SIG-M5 treated with dmso at 0.1 percent for 504 hours (cell line): ENCODE measurements around the gene KIAA1614.
"Not testable (repeated sequence)": the region's sequence is repeated elsewhere in the genome, so short reads cannot be mapped to it uniquely, and the experiment has no call there.

Source experiments
- DNase-seq: peaks from one replicate; lab custom pipeline; 2025; ENCODE audit not compliant: unreplicated experiment; lab: John Stamatoyannopoulos, UW

The KIAA1614 gene

GRCh38 chr1:180959620-180960019 is 46.9 kb downstream of the KIAA1614 start:
- not testable (repeated sequence) for DNase-seq

- no peak for DNase-seq
Measured at GRCh38 chr1:180961622-180962021, 48.9 kb downstream of the KIAA1614 start.

GRCh38 chr1:180962178-180962577 is 49.5 kb downstream of the KIAA1614 start:
- no peak for DNase-seq

GRCh38 chr1:180964056-180964455 is 51.4 kb downstream of the KIAA1614 start:
- no peak for DNase-seq

- no peak for DNase-seq
Measured at GRCh38 chr1:180964595-180964994, 51.9 kb downstream of the KIAA1614 start.

- DNase-seq = no peak
Measured at GRCh38 chr1:180966312-180966711, 53.6 kb downstream of the KIAA1614 start.

GRCh38 chr1:180966744-180967536 is 54.2 kb downstream of the KIAA1614 start:
- DNase-seq = no peak

- DNase-seq = no peak
Measured at GRCh38 chr1:180967558-180967957, 54.9 kb downstream of the KIAA1614 start.

GRCh38 chr1:180968834-180969233 is 56.1 kb downstream of the KIAA1614 start:
- not testable (repeated sequence) for DNase-seq

- DNase-seq = peak; percentile 67
Measured at GRCh38 chr1:180969434-180969833, 56.7 kb downstream of the KIAA1614 start.

GRCh38 chr1:180970333-180971079 is 57.8 kb downstream of the KIAA1614 start:
- DNase-seq = no peak

GRCh38 chr1:180971273-180971997 is 58.7 kb downstream of the KIAA1614 start:
- DNase-seq = no peak

- DNase-seq = no peak
Measured at GRCh38 chr1:180973369-180973768, 60.7 kb downstream of the KIAA1614 start.

GRCh38 chr1:180974236-180974635 is 61.5 kb downstream of the KIAA1614 start:
- no peak for DNase-seq

- peak; percentile 82 for DNase-seq
Measured at GRCh38 chr1:180975551-180975950, 62.9 kb downstream of the KIAA1614 start.

- DNase-seq = no peak
Measured at GRCh38 chr1:180976191-180976590, 63.5 kb downstream of the KIAA1614 start.

GRCh38 chr1:180976732-180977357 is 64.1 kb downstream of the KIAA1614 start:
- DNase-seq = no peak

- no peak for DNase-seq
Measured at GRCh38 chr1:180981596-180982387, 69.1 kb downstream of the KIAA1614 start.

- DNase-seq = no peak
Measured at GRCh38 chr1:180982422-180982821, 69.7 kb downstream of the KIAA1614 start.

- DNase-seq = no peak
Measured at GRCh38 chr1:180988253-180988752, 75.6 kb downstream of the KIAA1614 start.
